ENCODE results near the gene CIT.

Gene CIT

GRCh38 chr12:119803381-119803791 is 73.7 kb downstream of the CIT start:
- DNase-seq (ENCODE audit: low read depth): no peak

- DNase-seq (ENCODE audit: low read depth): no peak
These were observed 74.6 kb downstream of the CIT start for GRCh38 chr12:119802472-119802871.

GRCh38 chr12:119797090-119797489 is 80.0 kb downstream of the CIT start:
- no peak for DNase-seq (ENCODE audit: low read depth)

GRCh38 chr12:119796292-119796691 is 80.8 kb downstream of the CIT start:
- DNase-seq (ENCODE audit: low read depth): no peak

GRCh38 chr12:119791453-119791852 is 85.7 kb downstream of the CIT start:
- no peak for DNase-seq (ENCODE audit: low read depth)

- DNase-seq (ENCODE audit: low read depth): no peak
These were observed 88.3 kb downstream of the CIT start for GRCh38 chr12:119788786-119789185.

- DNase-seq (ENCODE audit: low read depth): no peak
These were observed 90.6 kb downstream of the CIT start for GRCh38 chr12:119786539-119786938.

- no peak for DNase-seq (ENCODE audit: low read depth)
These were observed 92.4 kb downstream of the CIT start for GRCh38 chr12:119784673-119785072.

- no peak for DNase-seq (ENCODE audit: low read depth)
These were observed 93.3 kb downstream of the CIT start for GRCh38 chr12:119783787-119784186.

- DNase-seq (ENCODE audit: low read depth): no peak
These were observed 95.3 kb downstream of the CIT start for GRCh38 chr12:119781804-119782203.

- DNase-seq (ENCODE audit: low read depth): no peak
These were observed 96.2 kb downstream of the CIT start for GRCh38 chr12:119780786-119781434.

GRCh38 chr12:119775246-119775895 is 101.7 kb downstream of the CIT start:
- no peak for DNase-seq (ENCODE audit: low read depth)

GRCh38 chr12:119772431-119772830 is 104.7 kb downstream of the CIT start:
- DNase-seq (ENCODE audit: low read depth): no peak

GRCh38 chr12:119770146-119770545 is 107.0 kb downstream of the CIT start:
- no peak for DNase-seq (ENCODE audit: low read depth)

GRCh38 chr12:119762619-119763018 is 114.5 kb downstream of the CIT start:
- no peak for DNase-seq (ENCODE audit: low read depth)

GRCh38 chr12:119758722-119759121 is 118.4 kb downstream of the CIT start:
- DNase-seq (ENCODE audit: low read depth): no peak

GRCh38 chr12:119758234-119758633 is 118.9 kb downstream of the CIT start:
- DNase-seq (ENCODE audit: low read depth): no peak

- DNase-seq (ENCODE audit: low read depth): no peak
These were observed 125.2 kb downstream of the CIT start for GRCh38 chr12:119751961-119752360.

GRCh38 chr12:119749666-119750065 is 127.5 kb downstream of the CIT start:
- no peak for DNase-seq (ENCODE audit: low read depth)

GRCh38 chr12:119748497-119748896 is 128.6 kb downstream of the CIT start:
- DNase-seq (ENCODE audit: low read depth): no peak

GRCh38 chr12:119746169-119746568 is 131.0 kb downstream of the CIT start:
- DNase-seq (ENCODE audit: low read depth): no peak

- no peak for DNase-seq (ENCODE audit: low read depth)
These were observed 132.1 kb downstream of the CIT start for GRCh38 chr12:119744900-119745606.

- DNase-seq (ENCODE audit: low read depth): no peak
These were observed 134.4 kb downstream of the CIT start for GRCh38 chr12:119742700-119743099.
